Motor neuron (in vitro differentiated cells): ENCODE measurements around the gene LTBP1. TPM values are rescaled to one million over a fixed set of nuclear protein-coding genes. Genes with fewer than 3 reads are reported as not detected.
"Not testable (repeated sequence)": the region's sequence is repeated elsewhere in the genome, so short reads cannot be mapped to it uniquely, and the experiment has no call there.

Experiments
- ATAC-seq, 8 experiments: fragments of 200-7000 bp; cut with Tn5 transposase; replicated peaks in 6 of 8; 2 replicates each; pipeline ENCODE4 v1.8.0; 2021; ENCODE audit warnings: mild to moderate bottlenecking in 8 of 8, moderate library complexity in 8 of 8
- H3K27ac ChIP-seq, 2 donors: fragments of 250-450 bp; sonication (Bioruptor Pico); 2 replicates each; pipeline ENCODE4 v1.9.0; 2021; ENCODE audit warnings: antibody characterized with exemption in 2 of 2, mild to moderate bottlenecking in 2 of 2, moderate library complexity in 1 of 2
- H3K4me1 ChIP-seq, 2 donors: fragments of 250-450 bp; sonication (Bioruptor Pico); replicated peaks in 1 of 2; 2 replicates each; pipeline ENCODE4 v1.6.1; 2021; ENCODE audit warnings: antibody characterized with exemption in 2 of 2, mild to moderate bottlenecking in 2 of 2, moderate library complexity in 1 of 2
- H3K4me3 ChIP-seq, 5 donors: fragments of 250-450 bp; sonication (Bioruptor Pico); 2 replicates each; pipeline ENCODE4 v1.9.0; 2021; ENCODE audit warnings: antibody characterized with exemption in 5 of 5, mild to moderate bottlenecking in 5 of 5, moderate library complexity in 4 of 5
- WGBS, 10 experiments: fragments of 450-650 bp; shearing (Covaris generic); methylation state at CpG; one replicate each; pipeline ENCODE4 v1.0.0; 2022; 5-methylcytosine and 5-hydroxymethylcytosine counted together
- in situ Hi-C, 9 experiments: fragments of 400-800 bp; cut with MboI; loops; one replicate each; pipeline ENCODE4 v1.15.0; 2021; ENCODE audit warnings: low sequenced_read_pairs in 9 of 9, low pct_unique_long_range_greater_than_20kb in 2 of 9; ENCODE audit not compliant: unreplicated experiment in 9 of 9
- total RNA-seq, 8 experiments: library from RNA; unstranded; fragments of 300-600 nt; gene quantifications; 2 replicates each; pipeline versions ENCODE4 v1.2.3 to v1.2.4, GENCODE V29; 2022

LTBP1 gene
- total RNA-seq, 8 experiments from 2014 or later, result 2.8 to 692 (median 20.8) TPM

- Histone ChIP-seq H3K4me1 (peaks cover 0 to 6% of the 10 kb centered on the region in 2 donors), H3K27ac (no peak overlapping the region), H3K4me3 (no peak overlapping the region)
- in situ Hi-C loops, result no loop called here
- WGBS, 10 experiments, result 0 to 98% (median 62%) methylated on average over 1 to 8 of the region's 8 CpGs; no CpG with 5 or more reads in 2 of the 10 experiments
- peak in 4 of 8 experiments; percentile 21 to 95 (median 62) for ATAC-seq
Observed at GRCh38 chr2:33354981-33355380, 408.2 kb downstream of the LTBP1 start.

GRCh38 chr2:33358878-33359277 is 412.1 kb downstream of the LTBP1 start:
- WGBS, 10 experiments, result 26 to 100% (median 94%) methylated on average over 2 to 6 of the region's 6 CpGs

GRCh38 chr2:33363325-33364298 is 416.9 kb downstream of the LTBP1 start:
- Histone ChIP-seq H3K4me1 (no peaks in the 10 kb centered on the region), H3K4me3 (no peak overlapping the region), H3K27ac (no peak overlapping the region)
- no peak for ATAC-seq
- 39 to 89% (median 79%) methylated on average over 2 to 5 of the region's 5 CpGs for WGBS, 10 experiments
- in situ Hi-C loops, result no loop called here

More at GRCh38 chr2:33358878-33359277, 412.1 kb downstream of the LTBP1 start:
- in situ Hi-C loops, result no loop called here
- ATAC-seq, result peak in 1 of 8 experiments; percentile 20
- no peak overlapping the region for H3K4me3 ChIP-seq
- H3K27ac ChIP-seq, result no peak overlapping the region
- H3K4me1 ChIP-seq, result no peaks in the 10 kb centered on the region

DNA sequence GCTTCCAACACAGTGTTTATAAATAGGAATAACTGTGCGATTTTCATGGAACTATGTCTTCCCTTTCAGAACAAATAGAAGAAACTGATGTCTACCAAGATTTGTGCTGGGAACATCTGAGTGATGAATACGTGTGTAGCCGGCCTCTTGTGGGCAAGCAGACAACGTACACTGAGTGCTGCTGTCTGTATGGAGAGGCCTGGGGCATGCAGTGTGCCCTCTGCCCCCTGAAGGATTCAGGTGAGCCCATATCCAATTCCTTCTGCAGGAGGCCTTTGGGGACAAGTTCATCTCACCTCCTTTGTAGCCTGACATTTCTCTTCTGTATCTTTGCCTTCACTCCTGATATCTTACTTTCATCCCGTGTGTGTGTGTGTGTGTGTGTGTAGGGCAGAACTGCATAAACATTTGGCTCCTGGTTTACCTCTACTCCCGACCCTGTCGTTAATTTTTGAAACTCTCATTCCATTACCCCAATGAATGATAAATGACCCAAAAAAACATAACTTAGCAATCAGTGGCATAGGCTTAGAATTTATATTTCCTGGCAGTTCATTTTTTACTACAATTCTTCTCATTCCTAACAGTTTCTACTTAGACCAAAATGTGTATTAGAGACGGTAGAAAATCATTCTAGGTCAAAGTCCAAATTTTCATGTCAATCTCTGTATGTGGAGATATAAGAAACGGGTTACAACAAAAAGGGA is 418.7 kb downstream of the LTBP1 start:
- in situ Hi-C loops, result no loop called here
- no peak for ATAC-seq
- 72 to 97% (median 84%) methylated on average over 2 to 8 of the region's 9 CpGs for WGBS, 10 experiments
- Histone ChIP-seq H3K4me1 (no peaks in the 10 kb centered on the region), H3K27ac (no peak overlapping the region), H3K4me3 (no peak overlapping the region)

DNA sequence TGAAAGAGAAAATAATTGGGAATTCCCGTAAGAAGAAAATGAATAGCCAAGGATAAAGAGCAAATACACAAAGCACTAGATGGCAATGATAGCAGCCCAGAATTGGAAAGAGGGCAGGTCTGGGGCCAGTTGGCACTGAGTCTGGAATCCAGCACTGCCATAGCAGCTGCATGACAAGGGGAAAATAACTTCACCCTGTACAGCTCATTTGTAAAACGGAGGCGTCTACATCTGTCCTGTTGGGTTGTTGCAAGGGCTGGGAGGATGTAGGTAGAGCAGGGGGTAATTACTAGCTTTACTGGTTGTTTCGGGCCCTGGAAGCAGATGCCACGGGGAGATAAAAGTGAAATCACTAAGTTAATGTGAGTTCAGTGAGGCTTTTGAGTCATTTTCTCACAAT is 419.7 kb downstream of the LTBP1 start:
- Histone ChIP-seq H3K27ac (no peak overlapping the region), H3K4me1 (no peaks in the 10 kb centered on the region), H3K4me3 (no peak overlapping the region)
- 55 to 100% (median 96%) methylated on average over 1 to 5 of the region's 5 CpGs for WGBS, 10 experiments
- ATAC-seq, result peak in 1 of 8 experiments; percentile 76
- in situ Hi-C loops, result no loop called here

DNA sequence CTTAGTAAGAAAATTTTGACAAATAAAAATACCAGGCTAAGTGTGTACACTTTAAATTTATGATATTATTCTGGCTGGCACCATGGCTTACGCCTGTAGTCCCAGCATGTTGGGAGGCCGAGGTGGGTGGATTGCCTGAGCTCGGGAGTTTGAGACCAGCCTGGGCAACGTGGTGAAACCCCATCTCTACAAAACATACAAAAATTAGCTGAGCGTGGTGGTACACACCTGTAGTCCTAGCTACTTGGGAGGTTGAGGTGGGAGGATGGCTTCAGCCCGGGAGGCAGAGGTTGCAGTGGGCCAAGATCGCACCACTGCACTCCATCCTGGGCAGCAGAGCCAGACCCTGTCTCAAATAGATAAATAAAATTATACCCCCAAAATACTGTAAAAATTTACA is 421.8 kb downstream of the LTBP1 start:
- H3K4me1 ChIP-seq, in situ Hi-C loops, ATAC-seq, H3K27ac ChIP-seq, H3K4me3 ChIP-seq: not testable (repeated sequence)
- WGBS, 10 experiments, result 70 to 100% (median 91%) methylated on average over 2 to 5 of the region's 7 CpGs

- in situ Hi-C loops, result no loop called here
- Histone ChIP-seq H3K4me1 (no peaks in the 10 kb centered on the region), H3K27ac (no peak overlapping the region), H3K4me3 (no peak overlapping the region)
- 80 to 98% (median 93%) methylated on average over 1 to 5 of the region's 5 CpGs; no CpG with 5 or more reads in 1 of the 10 experiments for WGBS, 10 experiments
- no peak for ATAC-seq
Observed at GRCh38 chr2:33369191-33369590, 422.4 kb downstream of the LTBP1 start.

- peak in 3 of 8 experiments; percentile 29 to 84 (median 38) for ATAC-seq
- H3K4me3 ChIP-seq, result no peak overlapping the region
- no peak overlapping the region for H3K27ac ChIP-seq
- no peaks in the 10 kb centered on the region for H3K4me1 ChIP-seq
- 0 to 96% (median 85%) methylated on average over 1 to 8 of the region's 8 CpGs for WGBS, 10 experiments
- in situ Hi-C loops, result no loop called here
Observed at GRCh38 chr2:33370636-33371265, 424.0 kb downstream of the LTBP1 start.

GRCh38 chr2:33371304-33372090 is 424.7 kb downstream of the LTBP1 start:
- Histone ChIP-seq H3K27ac (no peak overlapping the region), H3K4me3 (no peak overlapping the region), H3K4me1 (no peaks in the 10 kb centered on the region)
- in situ Hi-C loops, result no loop called here
- ATAC-seq, result peak in 2 of 8 experiments; percentile 10 to 24
- 45 to 100% (median 81%) methylated on average over 1 to 8 of the region's 8 CpGs for WGBS, 10 experiments

DNA sequence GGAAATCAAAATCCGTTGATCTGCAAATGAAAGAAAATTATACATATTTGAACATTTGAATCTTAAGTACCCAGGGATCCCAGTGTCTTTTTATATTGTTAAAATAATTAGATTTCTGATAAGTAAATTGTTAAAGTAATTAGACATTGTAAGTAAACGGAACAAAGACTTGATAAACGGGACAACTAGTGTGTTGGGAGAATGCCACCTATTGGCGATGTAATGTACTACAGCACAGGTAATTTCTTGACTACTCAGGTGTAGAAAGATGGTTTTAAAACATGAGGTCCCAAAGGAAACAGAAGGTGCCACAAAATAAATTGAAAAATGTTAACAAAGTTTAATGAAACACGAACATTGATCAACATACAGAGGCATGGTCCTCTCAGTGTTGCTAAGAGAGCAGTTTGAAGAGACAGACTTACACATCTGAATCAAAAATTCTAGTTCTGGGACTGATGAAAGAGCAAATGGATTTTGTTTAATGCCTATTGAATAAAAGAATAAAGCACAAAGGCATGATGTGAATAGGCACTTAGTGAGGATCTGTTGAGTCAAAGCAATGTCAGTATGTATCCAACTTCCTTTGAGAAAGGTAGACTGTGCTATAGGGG is 426.3 kb downstream of the LTBP1 start:
- ATAC-seq, result no peak
- H3K27ac ChIP-seq, result no peak overlapping the region
- no peaks in the 10 kb centered on the region for H3K4me1 ChIP-seq
- no peak overlapping the region for H3K4me3 ChIP-seq
- WGBS, 10 experiments, result 14 to 73% (median 46%) methylated on average over 2 to 5 of the region's 5 CpGs
- in situ Hi-C loops, result no loop called here

DNA sequence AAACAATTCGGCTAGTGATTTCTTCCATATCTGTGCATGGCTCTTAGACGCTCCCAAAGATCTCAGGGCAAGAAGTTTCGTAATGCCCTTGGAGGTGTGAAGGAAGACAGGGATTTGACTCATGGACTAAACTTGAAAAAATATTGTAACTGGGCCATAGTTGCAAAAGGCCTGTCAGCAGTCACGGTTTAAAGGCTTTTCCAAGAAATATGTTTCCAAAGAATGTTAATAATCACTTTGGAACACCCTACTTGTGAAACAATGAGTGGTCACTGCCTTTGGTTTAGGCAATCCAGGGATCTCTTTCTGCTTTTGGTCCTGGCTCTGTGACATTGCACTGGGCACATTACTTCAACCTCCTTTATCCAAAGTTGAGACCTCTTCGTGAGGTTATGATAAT is 427.2 kb downstream of the LTBP1 start:
- in situ Hi-C loops, result no loop called here
- Histone ChIP-seq H3K4me3 (no peak overlapping the region), H3K27ac (no peak overlapping the region), H3K4me1 (no peaks in the 10 kb centered on the region)
- peak in 1 of 8 experiments; percentile 8 for ATAC-seq
- 0 to 100% (median 89%) methylated on average over 1 to 5 of the region's 5 CpGs for WGBS, 10 experiments

DNA sequence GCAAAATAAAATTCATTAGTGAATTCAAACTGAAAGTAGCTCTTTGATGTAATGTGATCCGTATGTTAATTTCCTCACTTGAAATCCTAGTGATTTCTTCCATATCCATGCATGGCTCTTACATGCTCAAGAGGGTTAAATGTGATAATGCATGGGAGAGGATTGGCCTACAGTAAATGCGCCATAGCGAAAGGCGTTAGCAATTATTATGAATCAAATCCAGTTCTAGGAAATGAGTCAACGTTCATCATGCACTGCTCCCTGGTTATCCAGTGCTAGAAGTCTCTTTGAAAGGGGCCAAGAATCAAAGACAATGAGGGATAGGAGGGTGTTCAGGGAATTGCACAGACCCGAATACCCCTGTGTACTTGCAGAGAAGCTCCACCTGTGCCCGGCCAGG is 428.3 kb downstream of the LTBP1 start:
- peak in 6 of 8 experiments; percentile 15 to 81 (median 72) for ATAC-seq
- Histone ChIP-seq H3K4me3 (no peak overlapping the region), H3K4me1 (peaks cover 0 to 2% of the 10 kb centered on the region in 2 donors), H3K27ac (no peak overlapping the region)
- WGBS, 10 experiments, result 0 to 89% (median 60%) methylated on average over 1 to 6 of the region's 7 CpGs; no CpG with 5 or more reads in 1 of the 10 experiments
- in situ Hi-C loops, result loop anchor here in 1 of 9 experiments (25.0 kb wide), 1 partner anchor 338 kb away; no protein-coding TSS in a partner anchor
